ENCODE results near the gene ARCN1.

- TF ChIP-seq POLR2A (IDR thresholded peaks at IDR 0.05) (no peak), CTCF (IDR thresholded peaks at IDR 0.05) (no peak), EP300 (IDR thresholded peaks at IDR 0.05) (no peak)
These were observed 40.2 kb downstream of the ARCN1 start for GRCh38 chr11:118612378-118612777.
